GM23338 (cell line): ENCODE measurements around the gene PHF20. TPM values are rescaled to one million over a fixed set of nuclear protein-coding genes. Genes with fewer than 3 reads are reported as not detected.

Experiments
- ATAC-seq: fragments of 200-7000 bp; cut with Tn5 transposase; 3 replicates; pipeline ENCODE4 v1.9.1; 2020
- DNase-seq: peaks from one replicate; pipeline ENCODE4 v3.0.0-alpha.2; 2015; ENCODE audit warnings: low spot score
- H2AFZ ChIP-seq: fragments of 200-600 bp; sonication (generic); 2 replicates; pipeline ENCODE4 v1.8.0; 2016; ENCODE audit warnings: antibody characterized with exemption, mild to moderate bottlenecking, moderate library complexity
- H3F3A ChIP-seq: fragments of 200-600 bp; sonication (generic); replicated peaks from 2 replicates; pipeline ENCODE4 v1.8.0; 2017; ENCODE audit warnings: antibody characterized with exemption, mixed run types, low read depth
- H3K27ac ChIP-seq: fragments of 200-600 bp; sonication (generic); 2 replicates; pipeline ENCODE4 v1.6.1; 2016; ENCODE audit warnings: low read depth
- H3K27me3 ChIP-seq: fragments of 200-600 bp; sonication (generic); 2 replicates; pipeline ENCODE4 v1.8.0; 2016; ENCODE audit warnings: mild to moderate bottlenecking, mixed run types, moderate library complexity; ENCODE audit not compliant: insufficient read depth
- H3K36me3 ChIP-seq: fragments of 200-600 bp; sonication (generic); 2 replicates; pipeline ENCODE4 v1.8.0; 2016; ENCODE audit warnings: mild to moderate bottlenecking; ENCODE audit not compliant: insufficient read depth
- H3K4me1 ChIP-seq: fragments of 200-600 bp; sonication (generic); 2 replicates; pipeline ENCODE4 v1.8.0; 2016; ENCODE audit warnings: mild to moderate bottlenecking, moderate library complexity; ENCODE audit not compliant: insufficient read depth
- H3K4me2 ChIP-seq: fragments of 200-600 bp; sonication (generic); 2 replicates; pipeline ENCODE4 v1.7.1; 2017; ENCODE audit warnings: mixed run types
- H3K4me3 ChIP-seq: fragments of 200-600 bp; sonication (generic); 2 replicates; pipeline ENCODE4 v1.6.1; 2016; ENCODE audit warnings: mixed run types
- H3K79me2 ChIP-seq: fragments of 200-600 bp; sonication (generic); replicated peaks from 2 replicates; pipeline ENCODE4 v1.8.0; 2017; ENCODE audit warnings: mild to moderate bottlenecking; ENCODE audit not compliant: insufficient read depth
- H3K9me2 ChIP-seq: fragments of 200-600 bp; sonication (generic); 2 replicates; pipeline ENCODE4 v1.8.0; 2017; ENCODE audit not compliant: insufficient read depth
- H4K20me1 ChIP-seq: fragments of 200-600 bp; sonication (generic); replicated peaks from 2 replicates; pipeline ENCODE4 v1.8.0; 2017; ENCODE audit warnings: mild to moderate bottlenecking; ENCODE audit not compliant: insufficient read depth
- H3K27ac Mint-ChIP-seq: 2 replicates; pipeline ENCODE4 v1.8.0; 2020; ENCODE audit warnings: inconsistent platforms, mild to moderate bottlenecking, moderate library complexity, mixed read lengths
- H3K27me3 Mint-ChIP-seq: 3 replicates; pipeline ENCODE4 v1.8.0; 2022; ENCODE audit warnings: low read depth, mild to moderate bottlenecking, moderate library complexity, mixed read lengths, inconsistent platforms; ENCODE audit not compliant: insufficient read depth, poor library complexity
- H3K36me3 Mint-ChIP-seq: 3 replicates; pipeline ENCODE4 v1.8.0; 2021; ENCODE audit warnings: low read depth, mild to moderate bottlenecking, inconsistent platforms, moderate library complexity, mixed read lengths
- H3K4me1 Mint-ChIP-seq: 3 replicates; pipeline ENCODE4 v1.8.0; 2020; ENCODE audit warnings: mild to moderate bottlenecking, inconsistent platforms, mixed read lengths
- H3K4me3 Mint-ChIP-seq: 3 replicates; pipeline ENCODE4 v1.8.0; 2021; ENCODE audit warnings: moderate library complexity, mild to moderate bottlenecking, inconsistent platforms, mixed read lengths
- H3K9me3 Mint-ChIP-seq: 3 replicates; pipeline ENCODE4 v1.8.0; 2020; ENCODE audit warnings: moderate library complexity, mild to moderate bottlenecking, inconsistent platforms, mixed read lengths
- ETS1 ChIP-seq: IDR thresholded peaks from 2 replicates; pipeline ENCODE4 v1.6.1; 2016; ENCODE audit warnings: antibody characterized with exemption
- EZH2phosphoT487 ChIP-seq: fragments of 200-600 bp; sonication (generic); IDR thresholded peaks from one replicate; pipeline ENCODE4 v1.8.1; 2018; ENCODE audit warnings: antibody characterized with exemption; ENCODE audit not compliant: unreplicated experiment
- REST ChIP-seq: IDR thresholded peaks from one replicate; pipeline ENCODE4 v1.6.1; 2018; ENCODE audit warnings: antibody characterized with exemption; ENCODE audit not compliant: unreplicated experiment
- ZNF462 ChIP-seq: fragments of 250-450 bp; sonication (Bioruptor Pico); IDR thresholded peaks from 2 replicates; pipeline ENCODE4 v1.5.0; 2020; ENCODE audit warnings: mild to moderate bottlenecking, moderate library complexity
- polyA plus RNA-seq: library from polyadenylated mRNA; unstranded; fragments of >200 nt; fragmentation: Nextera tagmentation; extraction: Ambion mirVana; gene quantifications from 2 replicates; pipeline ENCODE4 v1.2.1, GENCODE V29; 2016
- total RNA-seq: library from RNA; depleted of rRNA; stranded (reverse); fragments of >200 nt; shearing (Covaris generic); gene quantifications from 2 replicates; pipeline ENCODE4 v1.2.3, GENCODE V29; 2014

The PHF20 gene
- total and polyA plus RNA-seq, 2 experiments from 2014 or later: 71.8 to 103 TPM

- Mint-ChIP-seq H3K4me1 (peaks cover 4% of the 10 kb centered on the region), H3K4me3 (no peak overlapping the region), H3K9me3 (no peaks in the 10 kb centered on the region), H3K27me3 (peaks cover 2% of the 10 kb centered on the region), H3K36me3 (peaks cover 5% of the 10 kb centered on the region; the same call in 1 of the 3 replicates), H3K27ac (no peak overlapping the region)
- Histone ChIP-seq H3K9me2 (no peaks in the 10 kb centered on the region), H3K4me1 (no peaks in the 10 kb centered on the region), H3K79me2 (no peaks in the 10 kb centered on the region; the same call in 1 of the 2 replicates), H4K20me1 (no peaks in the 10 kb centered on the region; the same call in 1 of the 2 replicates), H2AFZ (no peak overlapping the region), H3F3A (peaks cover 3% of the 10 kb centered on the region), H3K4me3 (no peak overlapping the region), H3K27ac (no peak overlapping the region), H3K36me3 (no peaks in the 10 kb centered on the region; the same call in 1 of the 2 replicates), H3K27me3 (no peaks in the 10 kb centered on the region), H3K4me2 (no peak overlapping the region)
- ATAC-seq (no peak), DNase-seq (no peak)
- TF ChIP-seq ETS1: no peak
- no peak for TF ChIP-seq ZNF462 (CRISPR knock-in tag)
- TF ChIP-seq REST: no peak
- no peak for TF ChIP-seq EZH2phosphoT487
These were observed 116.8 kb downstream of the PHF20 start for GRCh38 chr20:35888657-35889056.
